ENCODE data around the gene USF2.

USF2 gene

DNA sequence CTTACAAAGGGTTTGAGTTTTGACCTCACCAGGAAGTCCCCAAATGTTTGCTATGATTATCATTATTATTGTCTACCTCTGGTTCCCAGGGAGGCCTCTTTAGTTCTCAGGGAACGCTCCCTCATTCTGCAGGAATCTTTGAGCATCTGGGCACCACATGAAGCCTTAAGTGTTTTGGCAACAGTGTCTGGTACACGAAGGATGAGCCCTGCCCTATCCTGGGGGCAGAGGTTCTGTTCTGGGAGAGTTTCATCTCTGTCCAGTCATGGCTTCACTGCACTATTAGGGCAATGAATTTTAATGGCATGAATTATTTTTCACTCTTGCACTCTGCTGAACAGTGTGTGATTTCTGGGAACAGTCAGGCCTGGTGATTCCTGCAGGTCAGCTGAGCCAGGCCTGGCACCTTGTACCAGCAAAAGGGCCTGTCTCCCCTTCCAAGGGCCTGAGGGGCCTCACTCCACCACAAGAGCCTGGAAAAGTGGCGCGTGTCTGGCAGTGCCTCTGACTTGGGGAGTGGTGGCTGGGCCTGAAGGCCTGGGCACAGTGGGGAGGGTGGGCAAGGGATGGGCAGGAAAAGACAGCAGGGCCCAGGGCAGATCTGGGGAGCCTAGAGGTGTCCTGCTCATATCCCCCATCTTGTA lies 44.8 kb upstream of the USF2 start:
- TF ChIP-seq, protein P1, sequence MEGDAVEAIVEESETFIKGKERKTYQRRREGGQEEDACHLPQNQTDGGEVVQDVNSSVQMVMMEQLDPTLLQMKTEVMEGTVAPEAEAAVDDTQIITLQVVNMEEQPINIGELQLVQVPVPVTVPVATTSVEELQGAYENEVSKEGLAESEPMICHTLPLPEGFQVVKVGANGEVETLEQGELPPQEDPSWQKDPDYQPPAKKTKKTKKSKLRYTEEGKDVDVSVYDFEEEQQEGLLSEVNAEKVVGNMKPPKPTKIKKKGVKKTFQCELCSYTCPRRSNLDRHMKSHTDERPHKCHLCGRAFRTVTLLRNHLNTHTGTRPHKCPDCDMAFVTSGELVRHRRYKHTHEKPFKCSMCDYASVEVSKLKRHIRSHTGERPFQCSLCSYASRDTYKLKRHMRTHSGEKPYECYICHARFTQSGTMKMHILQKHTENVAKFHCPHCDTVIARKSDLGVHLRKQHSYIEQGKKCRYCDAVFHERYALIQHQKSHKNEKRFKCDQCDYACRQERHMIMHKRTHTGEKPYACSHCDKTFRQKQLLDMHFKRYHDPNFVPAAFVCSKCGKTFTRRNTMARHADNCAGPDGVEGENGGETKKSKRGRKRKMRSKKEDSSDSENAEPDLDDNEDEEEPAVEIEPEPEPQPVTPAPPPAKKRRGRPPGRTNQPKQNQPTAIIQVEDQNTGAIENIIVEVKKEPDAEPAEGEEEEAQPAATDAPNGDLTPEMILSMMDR (IDR thresholded peaks at IDR 0.05; ENCODE audit: low read depth, low read length): no peak
- H3K4me3 ChIP-seq (replicated peaks in 1 of 2; ENCODE audit: low read depth in 2 of 2, low read length in 2 of 2): no peak overlapping the region
- DNase-seq (ENCODE audit: low read depth in 2 of 2): no peak

DNA sequence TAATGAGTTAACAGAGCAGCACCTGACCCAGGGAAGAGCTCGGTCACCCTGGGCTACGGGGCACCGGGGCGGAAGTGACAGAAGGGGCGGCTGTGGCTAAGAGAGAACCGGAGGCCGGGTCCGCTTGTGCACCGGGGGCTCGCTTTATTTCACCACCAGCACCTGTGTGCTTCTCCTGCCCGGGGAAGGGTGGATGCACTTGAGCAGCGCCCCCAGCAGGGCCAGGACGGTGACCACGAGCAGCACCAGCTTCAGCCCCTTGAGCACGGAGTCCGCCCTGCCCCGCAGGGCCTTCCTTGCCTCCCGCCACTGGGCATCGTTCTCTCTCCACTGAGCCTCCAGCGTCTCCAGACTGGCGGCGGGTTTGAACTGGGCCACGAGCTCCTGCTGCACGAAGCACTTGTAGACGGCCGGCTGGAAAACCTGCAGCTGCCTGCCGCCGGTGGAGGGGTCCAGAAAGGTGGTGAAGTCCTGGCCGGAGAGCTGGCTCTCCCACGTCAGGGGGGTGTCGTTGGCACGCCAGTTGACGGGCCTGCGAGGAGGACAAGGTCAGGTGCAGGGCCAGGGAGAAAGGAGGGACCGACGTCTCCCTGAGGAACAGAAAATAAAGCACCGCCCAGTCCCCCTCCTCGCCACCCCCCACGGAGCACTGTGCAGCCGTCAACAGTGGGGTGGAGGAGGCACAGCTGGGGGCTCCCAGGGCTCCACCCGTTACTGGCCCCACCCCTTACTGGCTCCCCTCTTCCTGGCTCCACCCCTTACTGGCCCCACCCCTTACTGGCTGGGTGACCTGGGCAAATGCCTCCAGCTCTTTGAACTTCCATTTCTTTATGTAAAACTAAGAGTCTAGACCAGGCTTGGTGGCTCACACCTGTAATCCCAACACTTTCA lies 43.8 kb upstream of the USF2 start:
- no peak for DNase-seq (ENCODE audit: low read depth in 2 of 2)
- TF ChIP-seq, protein P1 (IDR thresholded peaks at IDR 0.05; ENCODE audit: low read depth, low read length): no peak
- no peak overlapping the region for H3K4me3 ChIP-seq (replicated peaks in 1 of 2; ENCODE audit: low read depth in 2 of 2, low read length in 2 of 2)

DNA sequence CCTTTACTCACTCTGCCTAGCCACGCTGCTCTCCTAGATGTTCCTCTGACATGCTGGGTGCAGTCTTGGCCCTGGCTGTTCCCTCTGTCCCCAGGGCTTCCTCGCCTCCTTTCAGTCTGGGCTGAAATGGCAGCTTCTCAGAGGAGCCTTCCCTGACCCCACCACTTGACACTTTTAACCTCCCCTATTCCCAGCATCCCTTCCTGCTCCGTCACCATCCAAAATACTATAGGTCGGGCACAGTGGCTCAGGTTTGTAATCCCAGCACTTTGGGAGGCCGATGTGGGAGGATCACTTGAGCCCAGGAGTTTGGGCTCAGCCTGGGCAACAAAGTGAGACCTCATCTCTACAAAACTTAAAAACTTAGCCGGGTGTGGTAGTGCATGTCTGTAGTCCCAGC lies 42.8 kb upstream of the USF2 start:
- TF ChIP-seq, protein P1 (IDR thresholded peaks at IDR 0.05; ENCODE audit: low read depth, low read length): no peak
- DNase-seq (ENCODE audit: low read depth in 2 of 2): no peak
- no peak overlapping the region for H3K4me3 ChIP-seq (replicated peaks in 1 of 2; ENCODE audit: low read depth in 2 of 2, low read length in 2 of 2)

DNA sequence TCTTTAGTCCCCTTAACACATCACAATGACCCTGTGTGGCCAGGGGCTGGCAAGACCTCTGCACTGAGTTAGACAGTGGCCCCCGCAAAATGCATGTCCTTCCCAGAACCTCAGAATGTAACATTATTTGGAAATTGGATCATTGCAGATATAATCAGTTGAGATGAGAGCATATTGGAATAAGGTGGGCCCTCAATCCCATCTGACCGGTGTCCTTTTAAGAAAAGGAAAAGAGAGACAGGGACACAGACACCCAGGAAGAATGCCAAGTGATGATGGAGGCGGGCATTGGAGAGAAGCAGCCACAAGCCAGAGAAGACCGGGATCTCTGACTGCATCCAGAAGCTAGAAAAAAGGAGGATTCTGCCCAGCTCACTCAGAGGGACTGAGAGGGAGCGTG lies 42.0 kb upstream of the USF2 start:
- DNase-seq (ENCODE audit: low read depth in 2 of 2): no peak
- no peak overlapping the region for H3K4me3 ChIP-seq (replicated peaks in 1 of 2; ENCODE audit: low read depth in 2 of 2, low read length in 2 of 2)
- TF ChIP-seq, protein P1 (IDR thresholded peaks at IDR 0.05; ENCODE audit: low read depth, low read length): no peak

DNA sequence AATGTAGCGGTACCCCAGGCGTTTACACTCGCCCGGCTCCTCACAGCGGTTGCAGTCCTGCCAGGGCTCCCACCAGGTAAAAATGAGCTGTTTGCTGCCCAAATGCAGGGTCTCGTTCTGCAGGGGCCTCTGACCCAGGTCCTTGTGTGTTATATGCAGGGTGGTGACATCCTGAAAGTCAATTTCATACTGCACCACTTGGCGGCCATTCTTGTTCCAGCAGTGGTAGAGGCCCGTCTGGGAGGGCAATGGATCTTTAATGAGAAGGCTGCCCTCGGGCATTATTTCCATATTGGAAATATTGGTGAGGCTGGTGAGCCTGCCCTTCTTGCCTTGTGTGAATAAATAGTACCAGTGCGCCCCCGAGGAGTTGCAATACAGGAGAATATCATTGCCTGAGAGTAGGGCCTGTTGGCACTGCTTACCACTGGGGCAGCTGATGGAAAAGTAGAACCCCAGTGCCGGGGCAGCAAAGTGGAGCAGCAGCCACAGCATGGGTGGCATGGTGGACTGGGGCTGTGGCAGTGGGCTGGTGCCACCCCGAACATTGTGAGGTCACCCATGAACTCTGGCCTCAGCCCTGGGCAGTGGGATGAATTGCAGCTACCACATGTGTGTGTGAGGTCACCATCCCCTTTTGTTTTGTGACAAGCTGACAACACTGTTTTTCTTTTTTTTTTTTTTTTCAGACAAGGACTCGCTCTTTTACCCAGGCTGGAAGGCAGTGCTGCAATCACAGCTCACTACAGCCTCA lies 40.4 kb upstream of the USF2 start, which contains the start of gene FAM187B:
TSS of gene FAM187B (minus strand) at position 563 of the 754 bp plus-strand sequence. CDS start at position 504, 59 bp downstream.
- TF ChIP-seq, protein P1 (IDR thresholded peaks at IDR 0.05; ENCODE audit: low read depth, low read length): no peak
- no peak within 1 kb of the TSS for H3K4me3 ChIP-seq (replicated peaks in 1 of 2; ENCODE audit: low read depth in 2 of 2, low read length in 2 of 2)
- DNase-seq (ENCODE audit: low read depth in 2 of 2): no peak

DNA sequence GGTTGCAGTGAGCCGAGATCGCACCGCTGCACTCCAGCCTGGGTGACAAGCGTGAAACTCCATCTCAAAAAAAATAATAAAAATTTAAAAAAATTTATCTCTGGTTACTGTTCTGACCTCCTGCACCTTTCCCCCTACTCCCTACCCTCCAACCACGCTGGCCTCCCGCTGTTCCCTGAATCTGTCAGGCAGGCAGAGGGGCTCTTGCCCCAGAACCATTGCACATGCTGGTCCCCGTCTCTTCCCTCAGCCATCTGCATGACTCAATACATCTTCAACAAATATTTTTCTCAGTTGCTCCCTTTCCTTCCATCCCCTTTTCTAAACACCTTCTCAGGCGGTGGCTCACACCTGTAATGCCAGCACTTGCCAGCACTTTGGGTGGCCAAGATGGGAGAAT lies 39.2 kb upstream of the USF2 start:
- TF ChIP-seq, protein P1 (IDR thresholded peaks at IDR 0.05; ENCODE audit: low read depth, low read length): no peak
- no peak overlapping the region for H3K4me3 ChIP-seq (replicated peaks in 1 of 2; ENCODE audit: low read depth in 2 of 2, low read length in 2 of 2)
- DNase-seq (ENCODE audit: low read depth in 2 of 2): no peak
